Fibroblast of upper back skin (primary cell): ENCODE data around the gene PLEKHG2.
A peak's percentile ranks its signal among the peaks of the same experiment; 100 is the strongest.

Experiments used
- DNase-seq: peaks from one replicate; pipeline ENCODE4 v3.0.0-alpha.2; 2013

The PLEKHG2 gene

GRCh38 chr19:39420769-39421168 is 8.3 kb downstream of the PLEKHG2 start:
- DNase-seq: no peak

- no peak for DNase-seq
Observed at GRCh38 chr19:39422020-39422419, 9.6 kb downstream of the PLEKHG2 start.

- no peak for DNase-seq
Observed at GRCh38 chr19:39423258-39424086, 11.0 kb downstream of the PLEKHG2 start.

GRCh38 chr19:39424934-39425333 is 12.5 kb downstream of the PLEKHG2 start:
- no peak for DNase-seq

GRCh38 chr19:39425744-39426143 is 13.3 kb downstream of the PLEKHG2 start:
- no peak for DNase-seq

- no peak for DNase-seq
Observed at GRCh38 chr19:39426170-39426569, 13.7 kb downstream of the PLEKHG2 start.

- no peak for DNase-seq
Observed at GRCh38 chr19:39427707-39428106, 15.2 kb downstream of the PLEKHG2 start.

GRCh38 chr19:39428283-39429112 is 16.0 kb downstream of the PLEKHG2 start:
- peak; percentile 95 for DNase-seq

GRCh38 chr19:39430675-39431593 is 18.5 kb downstream of the PLEKHG2 start:
- no peak for DNase-seq

GRCh38 chr19:39432677-39433025 is 20.2 kb downstream of the PLEKHG2 start:
- DNase-seq: no peak

GRCh38 chr19:39433480-39434079 is 21.1 kb downstream of the PLEKHG2 start:
- no peak for DNase-seq

- DNase-seq: no peak
Observed at GRCh38 chr19:39434123-39435076, 21.9 kb downstream of the PLEKHG2 start.

- peak; percentile 98 for DNase-seq
Observed at GRCh38 chr19:39435499-39436349, 23.3 kb downstream of the PLEKHG2 start, which contains the start of gene RPS16. Gene RPS16, minus strand, starts transcription at chr19:39435949. Its CDS starts 54 bp downstream, at chr19:39435895.

GRCh38 chr19:39436350-39436716 is 23.9 kb downstream of the PLEKHG2 start:
- no peak for DNase-seq

GRCh38 chr19:39438270-39438934 is 25.9 kb downstream of the PLEKHG2 start:
- peak; percentile 54 for DNase-seq

- no peak for DNase-seq
Observed at GRCh38 chr19:39444598-39445195, 32.2 kb downstream of the PLEKHG2 start.

GRCh38 chr19:39445196-39446111 is 33.0 kb downstream of the PLEKHG2 start, which contains the start of gene SUPT5H:
Gene SUPT5H, plus strand, starts transcription at chr19:39445582. Its CDS starts 309 bp downstream, at chr19:39445891.
- peak; percentile 97 for DNase-seq
